Adrenal gland (tissue), 12 donors: ENCODE results near the gene MCMBP. TPM values are rescaled to one million over a fixed set of nuclear protein-coding genes. Genes with fewer than 3 reads are reported as not detected.

ENCODE experiments used
- DNase-seq, 7 donors: peaks; one replicate each; pipeline ENCODE4 v3.0.0-alpha.2; 2019 to 2020
- H3K27ac ChIP-seq, 5 donors: fragments of 200-600 bp; sonication (generic) in 4 of 5; 1 replicate in 3 of 5; 2 replicates in 2 of 5; pipeline versions ENCODE4 v1.5.1 to v1.8.0; 2016 to 2020; ENCODE audit warnings: mild to moderate bottlenecking in 1 of 5
- H3K27me3 ChIP-seq: fragments of 200-600 bp; 2 replicates; pipeline ENCODE4 v1.8.0; 2021
- H3K36me3 ChIP-seq, 2 donors: fragments of 200-600 bp; replicated peaks in 1 of 2; 1 replicate in 1 of 2; 2 replicates in 1 of 2; pipeline versions ENCODE4 v1.5.1 to v1.8.0; 2018 to 2022
- H3K4me1 ChIP-seq, 2 donors: fragments of 200-600 bp; replicated peaks in 1 of 2; 1 replicate in 1 of 2; 2 replicates in 1 of 2; pipeline versions ENCODE4 v1.5.1 to v1.8.0; 2018 to 2021
- H3K4me3 ChIP-seq, 4 donors: fragments of 200-600 bp; sonication (generic) in 3 of 4; one replicate each; pipeline ENCODE4 v1.5.1; 2016 to 2018
- H3K9me3 ChIP-seq, 3 donors: fragments of 200-600 bp; sonication (generic) in 1 of 3; replicated peaks in 1 of 3; 1 replicate in 2 of 3; 2 replicates in 1 of 3; pipeline versions ENCODE4 v1.5.1 to v1.8.0; 2016 to 2021
- POLR2A ChIP-seq, 2 donors: fragments of 450-650 bp; IDR thresholded peaks; one replicate each; pipeline ENCODE4 v1.6.1; 2017; ENCODE audit warnings: antibody characterized with exemption in 2 of 2, mild to moderate bottlenecking in 2 of 2, moderate library complexity in 1 of 2
- whole genome bisulfite sequencing, 4 donors: extraction: QIAGEN DNeasy Blood & Tissue Kit in 2 of 4; methylation state at CpG; one replicate each; pipeline versions ENCODE4 v1.1.5 to v1.1.7; 2013 to 2017; 5-methylcytosine and 5-hydroxymethylcytosine counted together
- intact Hi-C, 2 donors: fragments of 100-400 bp; cut with DNase I; formaldehyde crosslinking; loops; one replicate each; pipeline versions ENCODE4 v1.14.1 to v1.15.0; 2022 to 2023
- polyA plus RNA-seq, 3 donors: library from polyadenylated mRNA; stranded (reverse); fragments of 200-250 nt in 2 of 3; fragments of 350-450 nt in 1 of 3; fragmentation: Illumina TruSeq in 1 of 3; extraction: RNeasy Lipid Tissue Mini Kit (QIAGEN cat#74804) in 1 of 3; gene quantifications; one replicate each; pipeline ENCODE4 v1.2.3, GENCODE V29; 2013 to 2014
- total RNA-seq, 9 donors: library from RNA; depleted of rRNA in 4 of 9; stranded (reverse); fragments of >200 nt in 4 of 9; fragments of 120-200 nt in 1 of 9; fragmentation: NEBNext Ultra II Directional in 1 of 9; extraction: Animal tissue kit (Norgen Biotek cat#: 25700) in 1 of 9; gene quantifications; one replicate each; pipeline versions ENCODE4 v1.1.0 to v1.2.4, GENCODE V29; 2013 to 2023
- TF ChIP-seq, protein P1 (sequence below), 6 experiments: fragments of 450-650 bp in 4 of 6; fragments of 200-600 bp in 2 of 6; sonication (generic) in 1 of 6; IDR thresholded peaks; 1 replicate in 5 of 6; 2 replicates in 1 of 6; pipeline versions ENCODE4 v1.5.1 to v1.8.0; 2016 to 2021; ENCODE audit warnings: antibody characterized with exemption in 6 of 6, mild to moderate bottlenecking in 2 of 6, moderate library complexity in 1 of 6
- donor health status: healthy with polysubstance abuse.
- donor health status: Bipolar disorder and iron deficiency.
- donor health status: DM: yes; HTN: yes; CAD: no.
- donor health status: DM: no; HTN: no; CAD: no.
- donor health status: DM: no; HTN: no; CAD: no.
- donor health status: DM: yes; HTN: yes; CAD: no.

MCMBP gene
- total and polyA plus RNA-seq, 12 donors: 11.1 to 44.3 (median 34.4) TPM

DNA sequence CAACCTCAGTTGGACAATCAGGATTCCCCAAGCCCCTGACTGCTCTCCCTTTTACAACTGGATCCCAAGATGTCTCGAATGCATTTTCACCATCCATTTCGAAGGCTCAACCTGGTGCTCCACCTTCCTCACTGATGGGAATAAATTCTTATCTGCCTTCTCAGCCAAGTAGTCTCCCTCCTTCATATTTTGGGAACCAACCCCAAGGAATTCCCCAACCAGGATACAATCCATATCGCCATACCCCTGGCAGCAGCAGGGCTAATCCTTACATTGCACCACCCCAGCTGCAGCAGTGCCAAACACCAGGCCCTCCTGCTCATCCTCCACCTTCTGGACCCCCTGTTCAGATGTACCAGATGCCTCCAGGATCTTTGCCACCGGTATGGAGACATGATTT lies 25.9 kb upstream of the MCMBP start:
- Histone ChIP-seq H3K4me3 (no peak overlapping the region), H3K36me3 (peaks cover 0 to 20% of the 10 kb centered on the region in 2 donors), H3K27me3 (no peaks in the 10 kb centered on the region), H3K27ac (no peak overlapping the region), H3K9me3 (no peaks in the 10 kb centered on the region), H3K4me1 (peaks cover 19 to 38% of the 10 kb centered on the region in 2 donors)
- TF ChIP-seq POLR2A (IDR thresholded peaks at IDR 0.05): no peak
- TF ChIP-seq, protein P1, sequence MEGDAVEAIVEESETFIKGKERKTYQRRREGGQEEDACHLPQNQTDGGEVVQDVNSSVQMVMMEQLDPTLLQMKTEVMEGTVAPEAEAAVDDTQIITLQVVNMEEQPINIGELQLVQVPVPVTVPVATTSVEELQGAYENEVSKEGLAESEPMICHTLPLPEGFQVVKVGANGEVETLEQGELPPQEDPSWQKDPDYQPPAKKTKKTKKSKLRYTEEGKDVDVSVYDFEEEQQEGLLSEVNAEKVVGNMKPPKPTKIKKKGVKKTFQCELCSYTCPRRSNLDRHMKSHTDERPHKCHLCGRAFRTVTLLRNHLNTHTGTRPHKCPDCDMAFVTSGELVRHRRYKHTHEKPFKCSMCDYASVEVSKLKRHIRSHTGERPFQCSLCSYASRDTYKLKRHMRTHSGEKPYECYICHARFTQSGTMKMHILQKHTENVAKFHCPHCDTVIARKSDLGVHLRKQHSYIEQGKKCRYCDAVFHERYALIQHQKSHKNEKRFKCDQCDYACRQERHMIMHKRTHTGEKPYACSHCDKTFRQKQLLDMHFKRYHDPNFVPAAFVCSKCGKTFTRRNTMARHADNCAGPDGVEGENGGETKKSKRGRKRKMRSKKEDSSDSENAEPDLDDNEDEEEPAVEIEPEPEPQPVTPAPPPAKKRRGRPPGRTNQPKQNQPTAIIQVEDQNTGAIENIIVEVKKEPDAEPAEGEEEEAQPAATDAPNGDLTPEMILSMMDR (IDR thresholded peaks at IDR 0.05): no peak
- DNase-seq: no peak
- 89 to 97% (median 95%) methylated on average over 4 of the region's 4 CpGs for WGBS, 4 donors
- intact Hi-C loops: no loop called here

DNA sequence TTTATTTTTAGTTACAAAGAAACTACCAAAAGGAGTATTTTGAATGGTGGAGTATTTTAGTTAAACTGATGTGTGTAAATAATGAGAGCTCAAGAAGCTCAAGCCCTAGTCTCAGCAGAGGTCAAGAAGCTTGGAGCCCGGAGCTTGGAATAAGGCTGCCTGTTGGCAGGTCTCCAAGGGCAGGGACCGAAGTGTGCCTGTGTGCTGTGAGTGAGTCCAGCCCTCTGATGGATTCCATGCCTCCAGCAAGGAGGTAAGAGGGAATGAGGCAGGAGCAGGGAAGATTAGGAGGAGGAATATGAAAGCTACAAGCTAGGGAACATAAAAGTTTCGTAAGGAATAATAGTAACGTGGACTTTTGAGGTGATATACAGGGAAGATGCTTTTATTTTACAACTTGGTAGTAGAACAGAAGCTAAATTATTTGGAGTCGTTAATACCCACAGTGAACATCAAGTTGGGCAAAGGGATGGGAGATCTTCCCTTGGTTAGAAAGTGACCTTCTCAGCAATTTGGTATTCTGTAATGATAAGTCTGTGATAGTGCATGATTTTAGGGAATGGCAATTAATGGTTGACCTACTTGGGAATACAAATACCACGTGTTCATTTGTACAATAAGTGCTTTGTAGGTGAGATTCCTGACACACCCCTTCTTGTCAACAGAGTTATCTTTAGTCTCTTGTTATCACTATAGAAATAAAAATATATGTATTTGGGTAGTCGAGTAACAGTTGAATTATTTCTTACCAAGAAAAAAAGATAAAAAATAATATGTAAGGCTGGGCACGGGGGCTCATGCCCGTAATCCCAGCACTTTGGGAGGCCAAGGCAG lies 24.5 kb upstream of the MCMBP start:
- peak overlapping the region in 3 of 5 donors; percentile 20 to 68 (median 27) for H3K27ac ChIP-seq
- intact Hi-C loops: no loop called here
- no peak overlapping the region for H3K4me3 ChIP-seq
- DNase-seq: peak; percentile 55 to 82 (median 67)
- 50 to 59% (median 53%) methylated on average over 9 of the region's 9 CpGs for WGBS, 4 donors
- H3K27me3 ChIP-seq: no peaks in the 10 kb centered on the region
- H3K9me3 ChIP-seq: no peaks in the 10 kb centered on the region
- no peak for TF ChIP-seq POLR2A (IDR thresholded peaks at IDR 0.05)
- TF ChIP-seq, protein P1 (IDR thresholded peaks at IDR 0.05): no peak
- peaks cover 19 to 44% of the 10 kb centered on the region in 2 donors for H3K4me1 ChIP-seq
- H3K36me3 ChIP-seq: peaks cover 0 to 11% of the 10 kb centered on the region in 2 donors

DNA sequence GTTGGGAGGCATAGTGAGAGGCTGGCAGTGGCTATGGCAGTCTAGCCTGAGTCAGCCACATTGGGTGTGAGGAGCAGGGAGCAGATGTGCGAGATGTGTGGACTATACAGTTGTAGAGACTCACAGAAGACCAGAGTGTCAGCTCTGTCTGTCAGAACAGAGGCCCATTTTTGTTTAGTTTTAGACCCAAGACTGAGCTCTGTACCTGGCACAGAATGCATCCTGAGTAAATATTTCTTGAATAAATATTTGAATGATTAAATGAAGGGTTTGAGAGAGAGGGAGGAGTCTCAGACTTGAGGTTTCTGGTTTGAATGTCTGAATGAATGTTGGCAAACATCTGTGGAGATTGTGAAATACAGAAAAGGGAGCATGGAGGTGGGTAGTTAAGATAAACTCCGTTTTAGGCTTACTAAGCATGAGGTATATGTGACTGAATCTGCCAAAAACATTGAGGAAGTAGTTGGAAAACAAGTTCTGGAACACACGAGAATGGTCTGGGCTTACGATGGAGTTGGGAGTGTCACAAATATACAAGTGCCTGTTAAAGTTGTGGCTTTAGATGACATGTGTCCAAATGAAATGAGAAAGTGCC lies 23.5 kb upstream of the MCMBP start:
- no peaks in the 10 kb centered on the region for H3K27me3 ChIP-seq
- peaks cover 27 to 43% of the 10 kb centered on the region in 2 donors for H3K4me1 ChIP-seq
- H3K9me3 ChIP-seq: no peaks in the 10 kb centered on the region
- H3K27ac ChIP-seq: peak overlapping the region in 3 of 5 donors; percentile 19 to 68 (median 27)
- H3K36me3 ChIP-seq: peaks cover 0 to 11% of the 10 kb centered on the region in 2 donors
- no peak for DNase-seq
- WGBS, 4 donors: 28 to 38% (median 33%) methylated on average over 4 of the region's 4 CpGs
- no peak overlapping the region for H3K4me3 ChIP-seq
- intact Hi-C loops: no loop called here
- TF ChIP-seq POLR2A (IDR thresholded peaks at IDR 0.05): no peak
- TF ChIP-seq, protein P1 (IDR thresholded peaks at IDR 0.05): no peak

DNA sequence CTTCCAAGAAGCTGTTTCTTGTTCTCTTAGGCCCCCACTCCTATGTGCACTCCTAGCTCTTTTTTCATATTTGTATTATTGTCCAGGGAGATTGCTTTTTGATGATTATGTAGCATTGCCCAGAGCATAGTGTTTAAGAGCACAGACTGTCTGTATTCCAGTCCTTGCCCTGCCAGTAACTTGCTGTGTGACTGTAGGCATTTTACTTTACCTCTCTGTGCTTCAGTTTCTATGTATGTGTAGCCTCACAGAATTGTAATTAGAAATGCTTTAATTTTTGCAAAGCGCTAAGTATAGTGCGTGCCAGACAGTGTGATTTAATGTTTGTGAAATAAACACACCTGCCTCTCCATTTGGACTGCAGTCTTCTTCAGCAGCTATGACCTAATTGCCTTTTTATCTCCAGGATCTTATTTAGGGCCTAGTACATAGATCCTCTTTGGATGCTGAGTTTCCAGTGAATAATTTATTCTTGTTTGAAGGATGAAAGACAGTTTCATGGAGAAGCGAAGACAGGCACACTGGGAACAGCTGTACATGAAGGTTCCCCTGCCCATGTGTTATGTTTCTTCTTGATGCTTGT lies 21.3 kb upstream of the MCMBP start:
- Histone ChIP-seq H3K9me3 (no peaks in the 10 kb centered on the region), H3K27ac (no peak overlapping the region), H3K4me1 (peaks cover 27 to 41% of the 10 kb centered on the region in 2 donors), H3K36me3 (peaks cover 0 to 5% of the 10 kb centered on the region in 2 donors), H3K27me3 (no peaks in the 10 kb centered on the region), H3K4me3 (peak overlapping the region in 1 of 4 donors; percentile 75)
- DNase-seq: no peak
- TF ChIP-seq, protein P1 (IDR thresholded peaks at IDR 0.05): no peak
- no peak for TF ChIP-seq POLR2A (IDR thresholded peaks at IDR 0.05)
- 92 to 97% (median 96%) methylated on average over 3 of the region's 3 CpGs for WGBS, 4 donors
- intact Hi-C loops: no loop called here
